A549 (cell line): ENCODE measurements around the gene RNF144A. TPM values are rescaled to one million over a fixed set of nuclear protein-coding genes. Genes with fewer than 3 reads are reported as not detected.

Experiments
- ATAC-seq, 2 experiments: fragments of 200-7000 bp in 1 of 2; fragments of >200 bp in 1 of 2; cut with Nextera tagmentation in 1 of 2; cut with Tn5 transposase in 1 of 2; 3 replicates each; pipeline versions ENCODE4 v1.8.0 to v1.9.1; 2018 to 2020; ENCODE audit warnings: mild to moderate bottlenecking in 1 of 2, moderate library complexity in 1 of 2
- CTCF ChIA-PET: fragments of 300-600 bp; sonication (Branson Sonifier 250); formaldehyde crosslinking; extraction: SDS; loops from one replicate; lab custom pipeline; 2021; ENCODE audit warnings: antibody characterized with exemption, inconsistent platforms; lab: Yijun Ruan, JAX
- POLR2A ChIA-PET: fragments of 350-600 bp; formaldehyde crosslinking; extraction: SDS; loops from one replicate; lab custom pipeline; 2021; ENCODE audit warnings: antibody characterized with exemption, inconsistent platforms; lab: Yijun Ruan, JAX
- DNase-seq, 2 experiments: peaks; one replicate each; pipeline versions ENCODE4 v3.0.0 to v3.0.0-alpha.2; 2011 to 2016; ENCODE audit warnings: low read depth in 1 of 2, low spot score in 1 of 2
- FAIRE-seq: peaks from 2 replicates; lab custom pipeline; 2011; peaks lifted over from hg19 to GRCh38; lab: Jason Lieb, UNC
- H3K27ac ChIP-seq, 2 experiments: fragments of >200 bp; sonication (Bioruptor Twin); formaldehyde crosslinking; 3 replicates each; pipeline ENCODE4 v1.5.1; 2016 to 2017
- H3K4me1 ChIP-seq: fragments of >200 bp; sonication (Bioruptor Twin); formaldehyde crosslinking; 3 replicates; pipeline ENCODE4 v1.6.1; 2016
- H3K4me2 ChIP-seq: fragments of >200 bp; sonication (Bioruptor Twin); formaldehyde crosslinking; 3 replicates; pipeline ENCODE4 v1.6.1; 2016
- H3K4me3 ChIP-seq: fragments of >200 bp; sonication (Bioruptor Twin); formaldehyde crosslinking; 3 replicates; pipeline ENCODE4 v1.5.1; 2016
- H3K9me3 ChIP-seq: fragments of >200 bp; sonication (Bioruptor Twin); formaldehyde crosslinking; 3 replicates; pipeline ENCODE4 v1.6.1; 2016
- CBX2 ChIP-seq: fragments of 200-600 bp; sonication (generic); IDR thresholded peaks from 2 replicates; pipeline ENCODE4 v1.6.1; 2016; ENCODE audit warnings: low read depth, mild to moderate bottlenecking, borderline replicate concordance
- CBX8 ChIP-seq: fragments of 200-600 bp; sonication (generic); IDR thresholded peaks from 2 replicates; pipeline ENCODE4 v1.6.1; 2016
- CEBPB ChIP-seq, 2 experiments: fragments of >200 bp in 1 of 2; sonication (Bioruptor Twin) in 1 of 2; formaldehyde crosslinking in 1 of 2; IDR thresholded peaks; 2 replicates each; pipeline ENCODE4 v1.6.1; 2012 to 2016
- CHD2 ChIP-seq: fragments of 150-350 bp; IDR thresholded peaks from 2 replicates; pipeline ENCODE4 v1.6.1; 2014; ENCODE audit warnings: low read length; ENCODE audit not compliant: partially characterized antibody
- CHD4 ChIP-seq: fragments of 200-600 bp; sonication (generic); IDR thresholded peaks from 2 replicates; pipeline ENCODE4 v1.6.1; 2016; ENCODE audit warnings: antibody characterized with exemption, mild to moderate bottlenecking, borderline replicate concordance
- EHF ChIP-seq: fragments of 250-450 bp; sonication (Bioruptor Pico); IDR thresholded peaks from 2 replicates; pipeline ENCODE4 v1.5.0; 2020; ENCODE audit warnings: mild to moderate bottlenecking
- EHMT2 ChIP-seq: fragments of 200-600 bp; sonication (generic); IDR thresholded peaks from 2 replicates; pipeline ENCODE4 v1.6.1; 2016; ENCODE audit warnings: antibody characterized with exemption, low read depth, mild to moderate bottlenecking, moderate library complexity
- FOSB ChIP-seq: fragments of 250-450 bp; sonication (Bioruptor Pico); IDR thresholded peaks from 2 replicates; pipeline ENCODE4 v1.5.0; 2020; ENCODE audit warnings: mild to moderate bottlenecking, moderate library complexity
- GATA3 ChIP-seq: IDR thresholded peaks from 2 replicates; pipeline ENCODE4 v1.6.1; 2012; ENCODE audit warnings: borderline replicate concordance
- HOXB13 ChIP-seq: fragments of 250-450 bp; sonication (Bioruptor Pico); IDR thresholded peaks from 2 replicates; pipeline ENCODE4 v1.5.0; 2020; ENCODE audit warnings: low read depth, mild to moderate bottlenecking, moderate library complexity
- HOXB5 ChIP-seq: fragments of 250-450 bp; sonication (Bioruptor Pico); IDR thresholded peaks from 2 replicates; pipeline ENCODE4 v1.5.0; 2020; ENCODE audit warnings: mild to moderate bottlenecking, moderate library complexity
- JUN ChIP-seq, 2 experiments: fragments of >200 bp; sonication (Bioruptor Twin); formaldehyde crosslinking; IDR thresholded peaks; 2 replicates in 1 of 2; 3 replicates in 1 of 2; pipeline ENCODE4 v1.6.1; 2016 to 2017
- JUNB ChIP-seq: fragments of >200 bp; sonication (Bioruptor Twin); formaldehyde crosslinking; IDR thresholded peaks from 2 replicates; pipeline ENCODE4 v1.6.1; 2016
- MAFK ChIP-seq: fragments of 450-650 bp; IDR thresholded peaks from 2 replicates; pipeline ENCODE4 v1.6.1; 2014; ENCODE audit not compliant: partially characterized antibody
- NFE2L2 ChIP-seq: fragments of 150-350 bp; conservative IDR thresholded peaks from 2 replicates; pipeline ENCODE4 v1.6.1; 2014; ENCODE audit warnings: low read length
- NPAS2 ChIP-seq: fragments of 250-450 bp; sonication (Bioruptor Pico); IDR thresholded peaks from 2 replicates; pipeline ENCODE4 v1.8.0; 2022; ENCODE audit warnings: mild to moderate bottlenecking, moderate library complexity, borderline replicate concordance
- NR3C1 ChIP-seq: fragments of >200 bp; sonication (Bioruptor Twin); formaldehyde crosslinking; IDR thresholded peaks from 3 replicates; pipeline ENCODE4 v1.6.1; 2017
- POLR2A ChIP-seq: IDR thresholded peaks from 2 replicates; pipeline ENCODE4 v1.6.1; 2012; ENCODE audit warnings: mild to moderate bottlenecking, low read length
- RAD21 ChIP-seq, 2 experiments: fragments of >200 bp in 1 of 2; sonication (Bioruptor Twin) in 1 of 2; formaldehyde crosslinking in 1 of 2; IDR thresholded peaks in 1 of 2; conservative IDR thresholded peaks in 1 of 2; 2 replicates in 1 of 2; 3 replicates in 1 of 2; pipeline ENCODE4 v1.6.1; 2012 to 2018; ENCODE audit warnings: inconsistent platforms in 1 of 2
- RNF2 ChIP-seq: fragments of 200-600 bp; sonication (generic); IDR thresholded peaks from 2 replicates; pipeline ENCODE4 v1.6.1; 2016; ENCODE audit warnings: low read depth, mild to moderate bottlenecking, antibody characterized with exemption, moderate library complexity, borderline replicate concordance
- SMC3 ChIP-seq: fragments of >200 bp; sonication (Bioruptor Twin); formaldehyde crosslinking; IDR thresholded peaks from 3 replicates; pipeline ENCODE4 v1.6.1; 2018; ENCODE audit warnings: inconsistent platforms
- SREBF2 ChIP-seq: fragments of 450-650 bp; IDR thresholded peaks from 2 replicates; pipeline ENCODE4 v1.6.1; 2014; ENCODE audit warnings: mild to moderate bottlenecking, moderate library complexity
- ZC3H11A ChIP-seq: fragments of 450-650 bp; IDR thresholded peaks from 2 replicates; pipeline ENCODE4 v1.6.1; 2014; ENCODE audit warnings: antibody characterized with exemption, mild to moderate bottlenecking
- ZFP36 ChIP-seq: fragments of 450-650 bp; IDR thresholded peaks from 2 replicates; pipeline ENCODE4 v1.6.1; 2014; ENCODE audit warnings: borderline replicate concordance; ENCODE audit not compliant: partially characterized antibody
- ZNF302 ChIP-seq: fragments of 250-450 bp; sonication (Bioruptor Pico); IDR thresholded peaks from 2 replicates; pipeline ENCODE4 v1.9.0; 2021; ENCODE audit warnings: inconsistent platforms, mild to moderate bottlenecking, moderate library complexity
- WGBS: methylation state at CpG from one replicate; pipeline ENCODE4 v1.1.6; 2017; ENCODE audit errors: missing lambda C conversion rate; 5-methylcytosine and 5-hydroxymethylcytosine counted together
- polyA plus RNA-seq, 4 experiments: library from polyadenylated mRNA; depleted of rRNA in 3 of 4; stranded (reverse); fragments of >200 nt; fragmentation: RNase III in 1 of 4; extraction: RNeasy Plus Mini Kit Qiagen cat#74134 plus additional on column Dnase treatment in 1 of 4; gene quantifications; 2 replicates in 3 of 4; 3 replicates in 1 of 4; pipeline ENCODE4 v1.2.3, GENCODE V29; 2011 to 2017
- TF ChIP-seq, protein P1 (sequence below): fragments of 250-450 bp; sonication (Bioruptor Pico); IDR thresholded peaks from 2 replicates; pipeline ENCODE4 v1.5.0; 2021; ENCODE audit warnings: mild to moderate bottlenecking, moderate library complexity, borderline replicate concordance
- TF ChIP-seq, protein P2 (sequence below): fragments of 250-450 bp; sonication (Bioruptor Pico); IDR thresholded peaks from 2 replicates; pipeline ENCODE4 v1.5.0; 2020; ENCODE audit warnings: low read depth, mild to moderate bottlenecking, moderate library complexity
- TF ChIP-seq, protein P3 (sequence below): IDR thresholded peaks from 2 replicates; pipeline ENCODE4 v1.6.1; 2012
- TF ChIP-seq, protein P4 (sequence below): fragments of 450-650 bp; IDR thresholded peaks from 2 replicates; pipeline ENCODE4 v1.6.1; 2014; ENCODE audit warnings: antibody characterized with exemption

The RNF144A gene
- polyA plus RNA-seq, 2 of the 4 experiments (the other 2 are of a cell fraction), result 4.4 to 9.6 TPM

DNA sequence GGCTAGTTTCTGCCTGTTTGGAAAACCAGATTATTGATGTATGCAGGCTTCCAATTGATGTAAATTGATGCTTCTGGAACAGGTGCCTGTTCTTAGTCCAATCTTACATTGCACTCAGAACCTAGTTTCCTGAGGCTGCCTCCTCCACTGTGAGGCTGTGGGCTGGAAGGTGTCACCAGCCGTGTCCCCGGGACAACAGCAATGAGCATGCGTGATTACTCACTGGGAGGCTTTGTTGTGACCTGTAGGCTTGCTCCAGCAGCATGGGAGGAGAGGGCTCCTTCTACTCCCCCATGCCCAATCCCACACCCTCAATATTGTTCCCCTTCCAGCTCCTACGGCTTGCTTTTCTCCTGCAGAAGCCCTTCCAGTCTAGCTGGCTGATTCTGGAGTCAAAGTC is 28.5 kb upstream of the RNF144A start:
- CTCF ChIA-PET, result interaction anchor here (2.7 kb wide), 1 partner anchor 8 kb away, joined by 16 read pairs; no protein-coding TSS in a partner anchor
- H3K9me3 ChIP-seq, result no peaks in the 10 kb centered on the region
- TF ChIP-seq GATA3 (no peak), JUNB (no peak), EHMT2 (no peak), POLR2A (no peak), NFE2L2 (no peak), ZC3H11A (no peak), SREBF2 (no peak), MAFK (no peak), NR3C1 (no peak), RNF2 (no peak), ZNF302 (CRISPR knock-in tag) (no peak), FOSB (no peak), NPAS2 (no peak), CBX2 (no peak), RAD21 (conservative IDR thresholded peaks at IDR 0.05 in 1 of 2, IDR thresholded peaks at IDR 0.05 in 1 of 2) (no peak), JUN (IDR thresholded peaks at IDR 0.05) (no peak), CBX8 (no peak)
- TF ChIP-seq, protein P1, sequence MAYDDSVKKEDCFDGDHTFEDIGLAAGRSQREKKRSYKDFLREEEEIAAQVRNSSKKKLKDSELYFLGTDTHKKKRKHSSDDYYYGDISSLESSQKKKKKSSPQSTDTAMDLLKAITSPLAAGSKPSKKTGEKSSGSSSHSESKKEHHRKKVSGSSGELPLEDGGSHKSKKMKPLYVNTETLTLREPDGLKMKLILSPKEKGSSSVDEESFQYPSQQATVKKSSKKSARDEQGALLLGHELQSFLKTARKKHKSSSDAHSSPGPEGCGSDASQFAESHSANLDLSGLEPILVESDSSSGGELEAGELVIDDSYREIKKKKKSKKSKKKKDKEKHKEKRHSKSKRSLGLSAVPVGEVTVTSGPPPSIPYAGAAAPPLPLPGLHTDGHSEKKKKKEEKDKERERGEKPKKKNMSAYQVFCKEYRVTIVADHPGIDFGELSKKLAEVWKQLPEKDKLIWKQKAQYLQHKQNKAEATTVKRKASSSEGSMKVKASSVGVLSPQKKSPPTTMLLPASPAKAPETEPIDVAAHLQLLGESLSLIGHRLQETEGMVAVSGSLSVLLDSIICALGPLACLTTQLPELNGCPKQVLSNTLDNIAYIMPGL (CRISPR knock-in tag), result no peak
- DNase-seq (no peak), ATAC-seq (no peak), FAIRE-seq (no peak)
- H3K4me2 ChIP-seq, result no peak overlapping the region
- no peaks in the 10 kb centered on the region for H3K4me1 ChIP-seq
- POLR2A ChIA-PET, result no interaction called here
- WGBS, result 0% methylated on average over 4 of the region's 4 CpGs
- no peak overlapping the region for H3K4me3 ChIP-seq
- H3K27ac ChIP-seq, result no peak overlapping the region

DNA sequence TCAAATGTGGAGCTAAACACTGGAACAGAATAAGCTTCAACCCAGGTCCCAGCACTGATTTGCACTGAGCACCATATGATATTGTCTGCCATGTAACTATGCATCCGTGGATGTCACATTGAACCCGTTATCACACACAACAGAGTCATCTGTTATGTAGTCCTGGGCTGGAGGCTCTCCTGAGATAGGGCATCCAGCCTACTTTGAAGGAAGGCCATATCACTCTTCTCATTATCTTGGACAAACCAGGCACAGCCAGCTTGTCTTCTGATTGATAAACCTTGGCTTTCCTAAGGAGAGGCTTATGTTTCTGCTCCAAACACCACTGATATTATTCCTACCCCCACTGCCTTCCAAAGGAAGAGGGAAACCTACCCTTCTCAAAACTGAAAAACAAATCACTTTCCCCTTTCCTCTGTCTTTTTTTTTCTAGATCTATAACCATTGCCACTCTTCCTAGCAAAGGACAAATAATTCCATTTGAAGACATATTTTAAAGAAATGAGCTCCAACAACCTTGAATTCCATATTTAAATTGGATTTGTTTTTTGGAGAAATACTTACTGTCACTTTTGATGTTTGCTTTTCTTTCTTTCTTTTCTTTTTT is 23.2 kb upstream of the RNF144A start:
- no peaks in the 10 kb centered on the region for H3K4me1 ChIP-seq
- POLR2A ChIA-PET, result no interaction called here
- ATAC-seq (no peak), FAIRE-seq (no peak)
- 0% methylated on average over 2 of the region's 2 CpGs for WGBS
- TF ChIP-seq EHF (CRISPR knock-in tag), result no peak
- TF ChIP-seq, protein P2, sequence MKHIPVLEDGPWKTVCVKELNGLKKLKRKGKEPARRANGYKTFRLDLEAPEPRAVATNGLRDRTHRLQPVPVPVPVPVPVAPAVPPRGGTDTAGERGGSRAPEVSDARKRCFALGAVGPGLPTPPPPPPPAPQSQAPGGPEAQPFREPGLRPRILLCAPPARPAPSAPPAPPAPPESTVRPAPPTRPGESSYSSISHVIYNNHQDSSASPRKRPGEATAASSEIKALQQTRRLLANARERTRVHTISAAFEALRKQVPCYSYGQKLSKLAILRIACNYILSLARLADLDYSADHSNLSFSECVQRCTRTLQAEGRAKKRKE (CRISPR knock-in tag), result no peak
- TF ChIP-seq SMC3, result no peak
- no peak for TF ChIP-seq EHMT2
- no peak for TF ChIP-seq ZFP36
- TF ChIP-seq NFE2L2, result no peak
- TF ChIP-seq HOXB13 (CRISPR knock-in tag), result no peak
- TF ChIP-seq HOXB5 (CRISPR knock-in tag), result no peak
- TF ChIP-seq CEBPB (IDR thresholded peaks at IDR 0.05), result no peak
- TF ChIP-seq, protein P3, sequence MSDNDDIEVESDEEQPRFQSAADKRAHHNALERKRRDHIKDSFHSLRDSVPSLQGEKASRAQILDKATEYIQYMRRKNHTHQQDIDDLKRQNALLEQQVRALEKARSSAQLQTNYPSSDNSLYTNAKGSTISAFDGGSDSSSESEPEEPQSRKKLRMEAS, result no peak
- TF ChIP-seq FOSB, result no peak
- no peak for TF ChIP-seq NR3C1
- no peak for TF ChIP-seq CBX8
- TF ChIP-seq CHD4, result no peak
- TF ChIP-seq NPAS2, result no peak
- no peak for TF ChIP-seq CHD2
- TF ChIP-seq, protein P4, sequence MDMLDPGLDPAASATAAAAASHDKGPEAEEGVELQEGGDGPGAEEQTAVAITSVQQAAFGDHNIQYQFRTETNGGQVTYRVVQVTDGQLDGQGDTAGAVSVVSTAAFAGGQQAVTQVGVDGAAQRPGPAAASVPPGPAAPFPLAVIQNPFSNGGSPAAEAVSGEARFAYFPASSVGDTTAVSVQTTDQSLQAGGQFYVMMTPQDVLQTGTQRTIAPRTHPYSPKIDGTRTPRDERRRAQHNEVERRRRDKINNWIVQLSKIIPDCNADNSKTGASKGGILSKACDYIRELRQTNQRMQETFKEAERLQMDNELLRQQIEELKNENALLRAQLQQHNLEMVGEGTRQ, result no peak
- TF ChIP-seq, all 56 proteins: peak for 0
- Histone ChIP-seq H3K9me3 (no peaks in the 10 kb centered on the region), H3K4me3 (no peak overlapping the region), H3K27ac (no peak overlapping the region), H3K4me2 (no peak overlapping the region)
- DNase-seq, result no peak
- CTCF ChIA-PET, result interaction anchor here (0.6 to 6.1 kb wide), 9 partner anchors 9 to 742 kb away, joined by 3 to 44 read pairs (median 5); no protein-coding TSS in a partner anchor
